Skeletal muscle tissue (tissue), 4 donors: ENCODE results near the gene RYR2. TPM values are rescaled to one million over a fixed set of nuclear protein-coding genes. Genes with fewer than 3 reads are reported as not detected.

ENCODE experiments used
- H3K27ac ChIP-seq: one replicate; pipeline ENCODE4 v1.7.0; 2013; ENCODE audit warnings: mild to moderate bottlenecking, low read depth, low read length, inconsistent platforms
- H3K27me3 ChIP-seq, 3 donors: one replicate each; pipeline ENCODE4 v1.7.0; 2013; ENCODE audit warnings: low read length in 3 of 3; ENCODE audit not compliant: control insufficient read depth in 3 of 3, insufficient read depth in 3 of 3
- H3K36me3 ChIP-seq, 3 donors: one replicate each; pipeline ENCODE4 v1.7.0; 2013; ENCODE audit warnings: low read length in 3 of 3; ENCODE audit not compliant: control insufficient read depth in 3 of 3, insufficient read depth in 3 of 3
- H3K4me1 ChIP-seq, 3 donors: one replicate each; pipeline ENCODE4 v1.7.0; 2013; ENCODE audit warnings: low read length in 3 of 3, mild to moderate bottlenecking in 3 of 3; ENCODE audit not compliant: control insufficient read depth in 3 of 3, insufficient read depth in 3 of 3
- H3K4me3 ChIP-seq, 3 donors: one replicate each; pipeline ENCODE4 v1.7.0; 2013; ENCODE audit warnings: low read length in 3 of 3
- H3K9ac ChIP-seq, 3 donors: one replicate each; pipeline ENCODE4 v1.7.0; 2013; ENCODE audit warnings: low read length in 3 of 3, mild to moderate bottlenecking in 3 of 3, moderate library complexity in 2 of 3, low read depth in 1 of 3
- H3K9me3 ChIP-seq, 3 donors: one replicate each; pipeline ENCODE4 v1.7.0; 2013; ENCODE audit warnings: low read length in 3 of 3; ENCODE audit not compliant: control insufficient read depth in 3 of 3
- total RNA-seq: library from RNA; depleted of rRNA; stranded (reverse); fragments of >200 nt; gene quantifications from one replicate; pipeline ENCODE4 v1.2.3, GENCODE V29; 2014
- donor health status: Osteomylitis.

RYR2 gene
- total RNA-seq, 1 donor from 2014 or later: 5.7 TPM

GRCh38 chr1:237712586-237713157 is 670.7 kb downstream of the RYR2 start:
- no peaks in the 10 kb centered on the region for H3K27me3 ChIP-seq
- H3K27ac ChIP-seq: no peak overlapping the region
- no peaks in the 10 kb centered on the region for H3K9me3 ChIP-seq
- no peak overlapping the region for H3K4me3 ChIP-seq
- no peak overlapping the region for H3K9ac ChIP-seq
- no peaks in the 10 kb centered on the region for H3K36me3 ChIP-seq
- no peaks in the 10 kb centered on the region for H3K4me1 ChIP-seq

- Histone ChIP-seq H3K4me1 (no peaks in the 10 kb centered on the region), H3K9me3 (no peaks in the 10 kb centered on the region), H3K4me3 (no peak overlapping the region), H3K9ac (no peak overlapping the region), H3K27ac (no peak overlapping the region), H3K36me3 (no peaks in the 10 kb centered on the region), H3K27me3 (no peaks in the 10 kb centered on the region)
Measured at GRCh38 chr1:237713916-237714315, 671.9 kb downstream of the RYR2 start.

- Histone ChIP-seq H3K4me3 (no peak overlapping the region), H3K36me3 (no peaks in the 10 kb centered on the region), H3K9me3 (no peaks in the 10 kb centered on the region), H3K27me3 (no peaks in the 10 kb centered on the region), H3K27ac (no peak overlapping the region), H3K9ac (no peak overlapping the region), H3K4me1 (no peaks in the 10 kb centered on the region)
Measured at GRCh38 chr1:237717106-237717505, 675.1 kb downstream of the RYR2 start.

- no peaks in the 10 kb centered on the region for H3K36me3 ChIP-seq
- no peaks in the 10 kb centered on the region for H3K4me1 ChIP-seq
Measured at GRCh38 chr1:237730826-237731350, 688.9 kb downstream of the RYR2 start.

GRCh38 chr1:237732657-237733056 is 690.7 kb downstream of the RYR2 start:
- no peak overlapping the region for H3K9ac ChIP-seq
- H3K4me3 ChIP-seq: no peak overlapping the region
- H3K36me3 ChIP-seq: no peaks in the 10 kb centered on the region
- H3K27ac ChIP-seq: no peak overlapping the region
- H3K9me3 ChIP-seq: no peaks in the 10 kb centered on the region
- no peaks in the 10 kb centered on the region for H3K27me3 ChIP-seq
- no peaks in the 10 kb centered on the region for H3K4me1 ChIP-seq

More at GRCh38 chr1:237730826-237731350, 688.9 kb downstream of the RYR2 start:
- Histone ChIP-seq H3K9ac (no peak overlapping the region), H3K27me3 (no peaks in the 10 kb centered on the region), H3K27ac (no peak overlapping the region), H3K4me3 (no peak overlapping the region), H3K9me3 (no peaks in the 10 kb centered on the region)

GRCh38 chr1:237736372-237737029 is 694.5 kb downstream of the RYR2 start:
- H3K27ac ChIP-seq: no peak overlapping the region
- no peaks in the 10 kb centered on the region for H3K27me3 ChIP-seq
- no peak overlapping the region for H3K4me3 ChIP-seq
- no peaks in the 10 kb centered on the region for H3K36me3 ChIP-seq
- H3K9ac ChIP-seq: no peak overlapping the region
- no peaks in the 10 kb centered on the region for H3K9me3 ChIP-seq
- no peaks in the 10 kb centered on the region for H3K4me1 ChIP-seq

GRCh38 chr1:237737448-237737847 is 695.5 kb downstream of the RYR2 start:
- Histone ChIP-seq H3K9ac (no peak overlapping the region), H3K27ac (no peak overlapping the region), H3K4me3 (no peak overlapping the region), H3K36me3 (no peaks in the 10 kb centered on the region), H3K4me1 (no peaks in the 10 kb centered on the region), H3K9me3 (no peaks in the 10 kb centered on the region), H3K27me3 (no peaks in the 10 kb centered on the region)

GRCh38 chr1:237737938-237738610 is 696.1 kb downstream of the RYR2 start:
- Histone ChIP-seq H3K36me3 (no peaks in the 10 kb centered on the region), H3K9me3 (no peaks in the 10 kb centered on the region), H3K4me3 (no peak overlapping the region), H3K4me1 (no peaks in the 10 kb centered on the region), H3K9ac (no peak overlapping the region), H3K27me3 (no peaks in the 10 kb centered on the region), H3K27ac (no peak overlapping the region)

GRCh38 chr1:237740846-237741245 is 698.9 kb downstream of the RYR2 start:
- Histone ChIP-seq H3K4me3 (no peak overlapping the region), H3K4me1 (no peaks in the 10 kb centered on the region), H3K9me3 (no peaks in the 10 kb centered on the region), H3K27me3 (no peaks in the 10 kb centered on the region), H3K9ac (no peak overlapping the region), H3K36me3 (no peaks in the 10 kb centered on the region), H3K27ac (no peak overlapping the region)

GRCh38 chr1:237745545-237745944 is 703.6 kb downstream of the RYR2 start:
- H3K4me1 ChIP-seq: no peaks in the 10 kb centered on the region
- no peak overlapping the region for H3K27ac ChIP-seq
- no peaks in the 10 kb centered on the region for H3K27me3 ChIP-seq
- no peak overlapping the region for H3K9ac ChIP-seq
- no peak overlapping the region for H3K4me3 ChIP-seq
- H3K9me3 ChIP-seq: no peaks in the 10 kb centered on the region
- H3K36me3 ChIP-seq: no peaks in the 10 kb centered on the region
